Ovary (tissue), 3 donors: ENCODE data around the gene TRNAU1AP.
"Not testable (repeated sequence)": the region's sequence is repeated elsewhere in the genome, so short reads cannot be mapped to it uniquely, and the experiment has no call there.

Experiments
- POLR2A ChIP-seq: fragments of 450-650 bp; IDR thresholded peaks from one replicate; pipeline ENCODE4 v1.6.1; 2017; ENCODE audit warnings: antibody characterized with exemption, mild to moderate bottlenecking, moderate library complexity
- TF ChIP-seq, protein P1 (sequence below), 3 donors: fragments of 450-650 bp in 2 of 3; fragments of 200-600 bp in 1 of 3; IDR thresholded peaks; one replicate each; pipeline versions ENCODE4 v1.5.1 to v1.8.0; 2016 to 2022; ENCODE audit warnings: antibody characterized with exemption in 3 of 3, mild to moderate bottlenecking in 1 of 3
- donor health status: DM: no; HTN: no; CAD: no.

DNA sequence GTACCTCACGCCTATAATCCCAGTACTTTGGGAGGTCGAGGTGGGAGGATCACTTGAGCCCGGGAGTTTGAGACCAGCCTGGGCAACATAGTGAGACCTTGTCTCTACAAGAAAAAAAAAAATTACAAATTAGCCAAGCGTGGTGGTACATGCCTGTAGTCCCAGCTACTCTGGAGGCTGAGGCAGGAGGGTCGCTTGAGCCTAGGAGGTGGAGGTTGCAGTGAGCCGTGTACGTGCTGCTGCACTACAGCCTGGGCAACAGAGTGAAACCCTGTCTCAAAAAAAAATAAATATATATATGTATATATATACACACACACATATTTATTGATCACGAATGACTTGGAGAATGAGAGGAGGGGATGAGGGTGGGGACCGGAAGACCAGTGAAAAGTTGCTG, 30.3 kb upstream of the TRNAU1AP start:
- TF ChIP-seq, protein P1, sequence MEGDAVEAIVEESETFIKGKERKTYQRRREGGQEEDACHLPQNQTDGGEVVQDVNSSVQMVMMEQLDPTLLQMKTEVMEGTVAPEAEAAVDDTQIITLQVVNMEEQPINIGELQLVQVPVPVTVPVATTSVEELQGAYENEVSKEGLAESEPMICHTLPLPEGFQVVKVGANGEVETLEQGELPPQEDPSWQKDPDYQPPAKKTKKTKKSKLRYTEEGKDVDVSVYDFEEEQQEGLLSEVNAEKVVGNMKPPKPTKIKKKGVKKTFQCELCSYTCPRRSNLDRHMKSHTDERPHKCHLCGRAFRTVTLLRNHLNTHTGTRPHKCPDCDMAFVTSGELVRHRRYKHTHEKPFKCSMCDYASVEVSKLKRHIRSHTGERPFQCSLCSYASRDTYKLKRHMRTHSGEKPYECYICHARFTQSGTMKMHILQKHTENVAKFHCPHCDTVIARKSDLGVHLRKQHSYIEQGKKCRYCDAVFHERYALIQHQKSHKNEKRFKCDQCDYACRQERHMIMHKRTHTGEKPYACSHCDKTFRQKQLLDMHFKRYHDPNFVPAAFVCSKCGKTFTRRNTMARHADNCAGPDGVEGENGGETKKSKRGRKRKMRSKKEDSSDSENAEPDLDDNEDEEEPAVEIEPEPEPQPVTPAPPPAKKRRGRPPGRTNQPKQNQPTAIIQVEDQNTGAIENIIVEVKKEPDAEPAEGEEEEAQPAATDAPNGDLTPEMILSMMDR (IDR thresholded peaks at IDR 0.05): not testable (repeated sequence)
- TF ChIP-seq POLR2A: not testable (repeated sequence)
